ENCODE results near the gene DEPDC7. TPM values are rescaled to one million over a fixed set of nuclear protein-coding genes. Genes with fewer than 3 reads are reported as not detected.

Gene DEPDC7
- total RNA-seq, 6 donors from 2014 or later = 0.49 to 1.6 (median 1.0) TPM; not detected in 1

- DNase-seq = no peak
- no peaks in the 10 kb centered on the region for H3K9me3 ChIP-seq
These were observed 32.2 kb upstream of the DEPDC7 start for GRCh38 chr11:32983506-32983905.

GRCh38 chr11:32985600-32985999, 30.1 kb upstream of the DEPDC7 start:
- H3K27me3 ChIP-seq = no peaks in the 10 kb centered on the region
- no peak overlapping the region for H3K27ac ChIP-seq
- TF ChIP-seq POLR2A (IDR thresholded peaks at IDR 0.05) (no peak), EP300 (IDR thresholded peaks at IDR 0.05) (no peak), CTCF (IDR thresholded peaks at IDR 0.05) (no peak), POLR2AphosphoS5 (IDR thresholded peaks at IDR 0.05) (no peak)
- 95 to 97% methylated on average over 5 of the region's 5 CpGs for WGBS, 2 donors
- no peaks in the 10 kb centered on the region for H3K4me1 ChIP-seq
- no peaks in the 10 kb centered on the region for H3K9me3 ChIP-seq
- H3K36me3 ChIP-seq = no peaks in the 10 kb centered on the region
- DNase-seq = no peak
- no peak for ATAC-seq (ENCODE audit: low FRiP score in 2 of 2)
- H3K4me3 ChIP-seq = no peak overlapping the region

More at GRCh38 chr11:32983506-32983905, 32.2 kb upstream of the DEPDC7 start:
- H3K27ac ChIP-seq = no peak overlapping the region
- H3K36me3 ChIP-seq = no peaks in the 10 kb centered on the region
- 88 to 98% methylated on average over 2 of the region's 2 CpGs for WGBS, 2 donors
- TF ChIP-seq POLR2A (IDR thresholded peaks at IDR 0.05) (no peak), CTCF (IDR thresholded peaks at IDR 0.05) (no peak), POLR2AphosphoS5 (IDR thresholded peaks at IDR 0.05) (no peak), EP300 (IDR thresholded peaks at IDR 0.05) (no peak)
- no peak for ATAC-seq (ENCODE audit: low FRiP score in 2 of 2)
- no peak overlapping the region for H3K4me3 ChIP-seq
- no peaks in the 10 kb centered on the region for H3K4me1 ChIP-seq
- H3K27me3 ChIP-seq = no peaks in the 10 kb centered on the region

- no peak overlapping the region for H3K27ac ChIP-seq
- peaks cover 3 to 15% (median 6%) of the 10 kb centered on the region in 4 donors for H3K9me3 ChIP-seq
- H3K4me3 ChIP-seq = no peak overlapping the region
- no peaks in the 10 kb centered on the region for H3K27me3 ChIP-seq
- WGBS, 2 donors = 79 to 80% methylated on average over 8 of the region's 8 CpGs
- DNase-seq (no peak), ATAC-seq (ENCODE audit: low FRiP score in 2 of 2) (no peak)
- no peaks in the 10 kb centered on the region for H3K4me1 ChIP-seq
- H3K36me3 ChIP-seq = no peaks in the 10 kb centered on the region
- TF ChIP-seq POLR2AphosphoS5 (IDR thresholded peaks at IDR 0.05) (no peak), POLR2A (IDR thresholded peaks at IDR 0.05) (no peak)
These were observed 27.8 kb upstream of the DEPDC7 start for GRCh38 chr11:32987851-32988250.

DNA sequence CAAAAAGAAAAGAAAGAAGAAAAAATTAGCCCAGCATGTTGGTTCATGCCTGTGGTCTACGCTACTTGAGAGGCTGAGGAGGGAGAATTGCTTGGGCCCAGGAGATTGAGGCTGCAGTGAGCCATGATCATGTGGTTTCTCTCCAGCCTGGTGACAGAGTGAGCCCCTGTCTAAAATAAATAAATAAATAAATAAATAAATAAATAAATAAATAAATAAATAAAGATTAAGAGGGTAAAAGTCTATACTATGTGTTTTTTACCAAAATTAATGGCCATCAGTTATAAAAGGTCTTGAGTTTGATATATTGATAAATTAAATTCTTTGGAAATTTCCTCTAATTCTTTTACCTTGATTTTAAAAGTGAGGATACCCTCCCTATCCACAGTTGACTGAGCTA, 25.2 kb upstream of the DEPDC7 start:
- no peaks in the 10 kb centered on the region for H3K27me3 ChIP-seq
- H3K9me3 ChIP-seq = peaks cover 3 to 15% (median 6%) of the 10 kb centered on the region in 4 donors
- ATAC-seq (ENCODE audit: low FRiP score in 2 of 2) (no peak), DNase-seq (no peak)
- no peak for TF ChIP-seq CTCF (IDR thresholded peaks at IDR 0.05)
- no peaks in the 10 kb centered on the region for H3K36me3 ChIP-seq
- 0% methylated on average over 1 of the region's 1 CpG for WGBS, 2 donors
- H3K4me3 ChIP-seq = no peak overlapping the region
- no peaks in the 10 kb centered on the region for H3K4me1 ChIP-seq
- H3K27ac ChIP-seq = no peak overlapping the region

DNA sequence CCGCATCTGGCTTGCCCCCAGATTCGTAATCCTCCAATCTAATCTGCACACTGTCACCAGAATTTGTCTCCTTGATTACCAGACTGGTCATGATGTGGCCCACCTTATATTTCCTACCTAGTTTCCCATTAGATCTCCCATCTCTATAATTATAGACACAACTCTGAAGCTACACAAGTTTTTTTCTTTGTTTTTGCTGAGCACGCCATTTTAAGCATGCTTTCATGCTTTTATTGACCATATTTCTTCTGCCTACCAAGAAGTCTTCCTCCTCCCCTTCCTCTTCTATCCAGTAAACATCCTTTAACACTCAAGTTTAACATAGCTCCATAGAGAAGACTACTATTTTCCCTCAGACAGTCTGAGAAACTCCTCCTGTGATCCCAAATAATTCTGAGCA, 24.3 kb upstream of the DEPDC7 start:
- no peak for TF ChIP-seq EP300 (IDR thresholded peaks at IDR 0.05)
- no peak for TF ChIP-seq CTCF (IDR thresholded peaks at IDR 0.05)
- TF ChIP-seq POLR2A (IDR thresholded peaks at IDR 0.05) = no peak
- no peak for TF ChIP-seq POLR2AphosphoS5 (IDR thresholded peaks at IDR 0.05)
- Histone ChIP-seq H3K27me3 (no peaks in the 10 kb centered on the region), H3K27ac (no peak overlapping the region), H3K36me3 (no peaks in the 10 kb centered on the region), H3K9me3 (peaks cover 3 to 15% (median 6%) of the 10 kb centered on the region in 4 donors), H3K4me3 (no peak overlapping the region), H3K4me1 (no peaks in the 10 kb centered on the region)
- ATAC-seq (ENCODE audit: low FRiP score in 2 of 2) (no peak), DNase-seq (no peak)
- 93 to 98% methylated on average over 3 of the region's 3 CpGs for WGBS, 2 donors

Data from upper lobe of left lung (tissue), 6 donors.